B cell (primary cell): ENCODE results near the gene PAQR5. TPM values are rescaled to one million over a fixed set of nuclear protein-coding genes. Genes with fewer than 3 reads are reported as not detected.

Experiments used
- ATAC-seq: fragments of 200-7000 bp; cut with Tn5 transposase; one replicate; pipeline ENCODE4 v1.10.0; 2021; ENCODE audit warnings: low read depth, mild to moderate bottlenecking, moderate number of reproducible peaks, moderate library complexity
- CTCF ChIA-PET: fragments of 350-600 bp; sonication (Branson Sonifier 250); formaldehyde crosslinking; loops from one replicate; lab custom pipeline; 2021; ENCODE audit warnings: antibody characterized with exemption, inconsistent platforms; lab: Charles Lee
- POLR2A ChIA-PET: fragments of 350-600 bp; sonication (Branson Sonifier 250); formaldehyde crosslinking; loops from one replicate; lab custom pipeline; 2021; ENCODE audit warnings: antibody characterized with exemption; lab: Charles Lee
- DNase-seq: peaks from one replicate; pipeline ENCODE4 v3.0.0; 2013
- H2AFZ ChIP-seq: 2 replicates; pipeline ENCODE4 v1.6.1; 2012; ENCODE audit warnings: mild to moderate bottlenecking, low read depth, low read length; ENCODE audit not compliant: insufficient read depth, poor library complexity, severe bottlenecking
- H3K27ac ChIP-seq, 2 donors: 1 replicate in 1 of 2; 2 replicates in 1 of 2; pipeline ENCODE4 v1.5.1; 2012 to 2013; ENCODE audit warnings: low read length in 2 of 2, mild to moderate bottlenecking in 2 of 2, moderate library complexity in 1 of 2
- H3K27me3 ChIP-seq, 4 experiments: fragments of 200-600 bp in 1 of 4; sonication (generic) in 1 of 4; replicated peaks in 1 of 4; 1 replicate in 2 of 4; 2 replicates in 2 of 4; pipeline versions ENCODE4 v1.6.1 to v1.7.0; 2013 to 2016; ENCODE audit warnings: low read length in 3 of 4, mild to moderate bottlenecking in 2 of 4, mixed read lengths in 1 of 4, moderate library complexity in 1 of 4; ENCODE audit not compliant: insufficient read depth in 4 of 4, control insufficient read depth in 3 of 4; ENCODE audit errors: control extremely low read depth in 1 of 4
- H3K36me3 ChIP-seq, 2 experiments: replicated peaks in 1 of 2; 1 replicate in 1 of 2; 2 replicates in 1 of 2; pipeline versions ENCODE4 v1.6.1 to v1.7.1; 2013; ENCODE audit warnings: low read length in 1 of 2; ENCODE audit not compliant: insufficient read depth in 2 of 2, control insufficient read depth in 1 of 2; ENCODE audit errors: control extremely low read depth in 1 of 2, extremely low read depth in 1 of 2
- H3K4me1 ChIP-seq, 2 donors: fragments of 200-600 bp in 1 of 2; sonication (generic) in 1 of 2; 1 replicate in 1 of 2; 2 replicates in 1 of 2; pipeline versions ENCODE4 v1.5.1 to v1.6.1; 2013 to 2017; ENCODE audit warnings: low read length in 2 of 2; ENCODE audit not compliant: control insufficient read depth in 2 of 2, insufficient read depth in 2 of 2
- H3K4me2 ChIP-seq: replicated peaks from 2 replicates; pipeline ENCODE3; 2012; ENCODE audit warnings: mild to moderate bottlenecking, low read depth, low read length; ENCODE audit not compliant: poor library complexity, severe bottlenecking
- H3K4me3 ChIP-seq, 5 experiments: fragments of 200-600 bp in 1 of 5; sonication (generic) in 1 of 5; 1 replicate in 3 of 5; 2 replicates in 2 of 5; pipeline versions ENCODE4 v1.5.1 to v1.7.0; 2011 to 2016; ENCODE audit warnings: low read length in 4 of 5, mild to moderate bottlenecking in 4 of 5, low read depth in 2 of 5, control low read depth in 1 of 5, moderate library complexity in 1 of 5; ENCODE audit not compliant: insufficient read depth in 1 of 5; ENCODE audit errors: control extremely low read depth in 1 of 5, extremely low read depth in 1 of 5
- H3K79me2 ChIP-seq: fragments of 200-600 bp; sonication (generic); one replicate; pipeline ENCODE4 v1.6.0; 2016; ENCODE audit warnings: low read length; ENCODE audit not compliant: control insufficient read depth, insufficient read depth
- H3K9ac ChIP-seq: fragments of 200-600 bp; sonication (generic); 2 replicates; pipeline ENCODE4 v1.6.1; 2017; ENCODE audit warnings: mild to moderate bottlenecking, low read length, moderate library complexity
- H3K9me3 ChIP-seq, 3 donors: one replicate each; pipeline versions ENCODE4 v1.6.1 to v1.7.1; 2013; ENCODE audit warnings: low read length in 2 of 3; ENCODE audit not compliant: control insufficient read depth in 2 of 3, insufficient read depth in 1 of 3; ENCODE audit errors: control extremely low read depth in 1 of 3
- H4K20me1 ChIP-seq: 2 replicates; pipeline ENCODE4 v1.6.0; 2012; ENCODE audit warnings: mild to moderate bottlenecking, low read length; ENCODE audit not compliant: insufficient read depth, control insufficient read depth, poor library complexity, severe bottlenecking
- H3K27ac Mint-ChIP-seq: one replicate; pipeline ENCODE4 v1.8.0; 2021; ENCODE audit warnings: mixed read lengths
- H3K27me3 Mint-ChIP-seq: one replicate; pipeline ENCODE4 v1.8.0; 2021; ENCODE audit warnings: mixed read lengths
- H3K4me1 Mint-ChIP-seq: one replicate; pipeline ENCODE4 v1.8.0; 2021; ENCODE audit warnings: mixed read lengths
- H3K4me3 Mint-ChIP-seq: one replicate; pipeline ENCODE4 v1.8.0; 2021; ENCODE audit warnings: mixed read lengths
- H3K9me3 Mint-ChIP-seq: one replicate; pipeline ENCODE4 v1.8.0; 2022; ENCODE audit warnings: mixed read lengths; ENCODE audit not compliant: insufficient read depth
- CTCF ChIP-seq: fragments of 200-600 bp; IDR thresholded peaks from one replicate; pipeline ENCODE4 v1.8.0; 2022; ENCODE audit warnings: antibody characterized with exemption, mild to moderate bottlenecking
- EZH2 ChIP-seq: IDR thresholded peaks from 2 replicates; pipeline ENCODE4 v1.6.1; 2012; ENCODE audit warnings: borderline replicate concordance, low read depth, mild to moderate bottlenecking, moderate library complexity, low read length; ENCODE audit not compliant: insufficient read depth, poor library complexity, severe bottlenecking
- WGBS: methylation state at CpG from one replicate; pipeline ENCODE4 v1.1.5; 2013; ENCODE audit warnings: missing lambda C conversion rate; ENCODE audit not compliant: insufficient coverage; 5-methylcytosine and 5-hydroxymethylcytosine counted together
- intact Hi-C: fragments of 100-400 bp; cut with micrococcal nuclease; formaldehyde crosslinking; loops from one replicate; pipeline ENCODE4 v1.10.0; 2022
- polyA plus RNA-seq: library from polyadenylated mRNA; depleted of rRNA; stranded (reverse); fragments of >200 nt; gene quantifications from 2 replicates; pipeline ENCODE4 v1.2.3, GENCODE V29; 2012
- total RNA-seq, 2 donors: library from RNA; stranded (reverse); fragments of 120-200 nt in 1 of 2; gene quantifications; 1 replicate in 1 of 2; 2 replicates in 1 of 2; pipeline versions ENCODE4 v1.2.3 to v1.2.4, GENCODE V29; 2013 to 2022

The PAQR5 gene
- total and polyA plus RNA-seq, 2 donors (not counting 1 experiment from before 2014, with no cell fraction given) = not detected

- Histone ChIP-seq H3K4me2 (no peak overlapping the region), H3K4me1 (no peaks in the 10 kb centered on the region), H2AFZ (no peak overlapping the region), H3K79me2 (no peaks in the 10 kb centered on the region), H3K9me3 (no peaks in the 10 kb centered on the region), H3K27me3 (peaks cover 0 to 18% (median 5%) of the 10 kb centered on the region in 4 experiments), H3K9ac (no peak overlapping the region), H3K36me3 (no peaks in the 10 kb centered on the region), H4K20me1 (no peaks in the 10 kb centered on the region), H3K4me3 (no peak overlapping the region), H3K27ac (no peak overlapping the region)
- no peak for TF ChIP-seq CTCF
- no peak for TF ChIP-seq EZH2
- no peaks in the 10 kb centered on the region for H3K4me1 Mint-ChIP-seq
- no peak for ATAC-seq
- H3K27ac Mint-ChIP-seq = no peak overlapping the region
- no peak overlapping the region for H3K4me3 Mint-ChIP-seq
- no peak for DNase-seq
- ChIA-PET POLR2A (no interaction called here), CTCF (no interaction called here)
- H3K9me3 Mint-ChIP-seq = no peaks in the 10 kb centered on the region
- H3K27me3 Mint-ChIP-seq = peaks cover 51% of the 10 kb centered on the region
- intact Hi-C loops = no loop called here
- 63% methylated on average over 1 of the region's 9 CpGs for WGBS
Measured at GRCh38 chr15:69305933-69306568, 7.3 kb downstream of the PAQR5 start.

- no peak for TF ChIP-seq CTCF
- no peak for TF ChIP-seq EZH2
- ChIA-PET POLR2A (no interaction called here), CTCF (no interaction called here)
- H3K27ac ChIP-seq = no peak overlapping the region
- H3K4me3 Mint-ChIP-seq = no peak overlapping the region
- no peak overlapping the region for H3K9ac ChIP-seq
- H3K27ac Mint-ChIP-seq = no peak overlapping the region
- DNase-seq (no peak), ATAC-seq (no peak)
- H3K4me2 ChIP-seq = no peak overlapping the region
- H3K9me3 Mint-ChIP-seq = no peaks in the 10 kb centered on the region
- H3K4me3 ChIP-seq = no peak overlapping the region
- H3K27me3 ChIP-seq = peaks cover 0 to 4% (median 1%) of the 10 kb centered on the region in 4 experiments
- H3K27me3 Mint-ChIP-seq = peaks cover 38% of the 10 kb centered on the region
- H3K4me1 Mint-ChIP-seq = peaks cover 3% of the 10 kb centered on the region
- H3K36me3 ChIP-seq = no peaks in the 10 kb centered on the region
- no peaks in the 10 kb centered on the region for H4K20me1 ChIP-seq
- peaks cover 0 to under 1% of the 10 kb centered on the region in 2 donors for H3K4me1 ChIP-seq
- WGBS = 93% methylated on average over 2 of the region's 3 CpGs
- H2AFZ ChIP-seq = no peak overlapping the region
- no peaks in the 10 kb centered on the region for H3K9me3 ChIP-seq
- intact Hi-C loops = no loop called here
- H3K79me2 ChIP-seq = no peaks in the 10 kb centered on the region
Measured at GRCh38 chr15:69307939-69308338, 9.2 kb downstream of the PAQR5 start.
